Hematopoietic multipotent progenitor cell (in vitro differentiated cells): ENCODE measurements around the gene SRGAP2. TPM values are rescaled to one million over a fixed set of nuclear protein-coding genes. Genes with fewer than 3 reads are reported as not detected.
"Not testable (repeated sequence)": the region's sequence is repeated elsewhere in the genome, so short reads cannot be mapped to it uniquely, and the experiment has no call there.

Experiments
- DNase-seq, 3 donors: peaks; one replicate each; pipeline ENCODE4 v3.0.0-alpha.2; 2011 to 2015; ENCODE audit warnings: low read depth in 2 of 3, low spot score in 2 of 3
- total RNA-seq: library from RNA; depleted of rRNA; stranded (reverse); fragments of >200 nt; gene quantifications from one replicate; pipeline ENCODE4 v1.2.3, GENCODE V29; 2012

SRGAP2 gene
- total RNA-seq, 1 donor = 26.1 TPM

- not testable (repeated sequence) for DNase-seq
Measured at GRCh38 chr1:206245479-206245878, 42.1 kb downstream of the SRGAP2 start.

- not testable (repeated sequence) for DNase-seq
Measured at GRCh38 chr1:206246129-206246886, 43.0 kb downstream of the SRGAP2 start.

GRCh38 chr1:206250953-206251681, 47.8 kb downstream of the SRGAP2 start:
- DNase-seq = not testable (repeated sequence)

GRCh38 chr1:206252680-206253335, 49.5 kb downstream of the SRGAP2 start:
- DNase-seq = peak in 1 of 3 donors; percentile 19

Other genes starting within 250 kb of the SRGAP2 start
- 2.7 TPM for gene RAB7B, start 200.1 kb upstream of the SRGAP2 start, total RNA-seq
- gene CTSE, start 179.6 kb upstream of the SRGAP2 start, total RNA-seq = under 0.01 TPM
- 46.0 TPM for gene RHEX, start 150.4 kb upstream of the SRGAP2 start, total RNA-seq
- gene AVPR1B, start 86.2 kb upstream of the SRGAP2 start, total RNA-seq = 3.8 TPM
- gene FAM72A, start 702 bp upstream of the SRGAP2 start, total RNA-seq = 0.27 TPM